Glomerular visceral epithelial cell (primary cell): ENCODE results near the gene TRPM3.

Experiments
- DNase-seq: peaks from one replicate; pipeline ENCODE4 v3.0.0-alpha.2; 2016; ENCODE audit errors: extremely low spot score

Gene TRPM3

DNA sequence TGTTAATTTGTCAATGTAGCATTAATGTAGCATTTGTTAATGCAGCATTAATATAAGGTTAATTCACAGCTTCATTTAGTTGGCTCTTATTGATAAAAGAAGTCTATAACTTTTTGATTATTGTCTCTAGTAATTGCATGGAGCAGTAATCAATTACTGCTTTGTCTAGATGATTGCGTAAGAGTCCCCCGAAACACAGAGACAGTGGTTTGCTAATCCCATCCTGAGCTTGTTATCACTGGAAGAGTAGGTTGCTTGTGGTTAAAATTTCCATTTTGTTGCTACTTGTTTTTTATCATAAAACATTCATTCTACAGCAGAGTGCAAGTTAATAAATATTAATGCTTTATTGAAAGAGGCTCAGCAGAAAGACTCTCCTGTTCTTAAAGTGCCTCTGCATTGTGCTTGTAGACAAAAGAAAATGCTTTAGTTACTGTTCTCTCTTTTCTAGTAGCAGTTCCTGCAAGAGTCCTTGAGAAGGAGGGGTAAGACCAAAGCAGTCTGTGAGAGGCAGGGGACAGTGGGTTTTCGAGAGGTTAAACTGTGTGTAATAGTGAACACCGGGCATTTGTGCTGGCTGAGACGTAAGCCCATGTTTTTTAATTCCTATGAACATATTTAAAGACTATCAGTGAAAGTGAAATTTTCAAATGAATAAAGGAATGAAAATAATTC lies 291.7 kb downstream of the TRPM3 start:
- no peak for DNase-seq

DNA sequence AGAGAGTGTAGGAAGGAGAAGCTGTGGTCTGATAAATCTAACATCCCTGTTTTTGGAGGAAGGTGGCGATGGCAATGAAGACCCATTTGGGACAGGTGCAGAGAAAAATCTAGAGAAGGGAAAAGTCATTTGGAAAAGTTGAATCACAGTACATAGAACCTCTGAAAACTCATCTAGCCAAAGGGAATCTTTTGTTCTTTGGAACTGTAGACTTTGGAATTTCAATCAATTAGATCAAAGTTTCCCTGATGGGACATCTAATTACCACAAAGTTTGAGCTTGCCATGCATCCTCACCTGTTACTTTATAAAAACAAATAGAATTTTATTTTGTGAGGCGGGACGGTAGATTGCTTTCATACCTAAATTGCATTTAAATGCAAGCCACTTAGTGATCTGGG lies 294.9 kb downstream of the TRPM3 start:
- DNase-seq = no peak

DNA sequence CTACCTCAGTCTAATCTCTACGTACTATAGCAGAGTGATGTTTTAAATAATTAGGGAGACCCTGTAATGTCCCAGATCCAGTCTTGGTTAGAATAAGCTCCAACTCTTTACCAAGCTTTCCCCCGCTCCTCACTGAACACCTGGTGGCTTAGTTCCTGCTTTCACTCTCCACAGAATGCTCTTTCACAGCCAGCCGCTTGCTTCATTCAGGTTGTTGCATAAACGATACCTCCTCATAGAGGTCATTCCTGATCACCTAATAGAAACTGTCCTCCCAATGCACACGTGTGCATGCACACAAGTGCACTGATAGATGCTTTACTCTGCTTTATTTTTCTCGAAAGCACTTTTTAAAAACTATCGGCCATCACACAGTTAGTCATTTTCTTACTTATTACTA lies 298.1 kb downstream of the TRPM3 start:
- DNase-seq = no peak

DNA sequence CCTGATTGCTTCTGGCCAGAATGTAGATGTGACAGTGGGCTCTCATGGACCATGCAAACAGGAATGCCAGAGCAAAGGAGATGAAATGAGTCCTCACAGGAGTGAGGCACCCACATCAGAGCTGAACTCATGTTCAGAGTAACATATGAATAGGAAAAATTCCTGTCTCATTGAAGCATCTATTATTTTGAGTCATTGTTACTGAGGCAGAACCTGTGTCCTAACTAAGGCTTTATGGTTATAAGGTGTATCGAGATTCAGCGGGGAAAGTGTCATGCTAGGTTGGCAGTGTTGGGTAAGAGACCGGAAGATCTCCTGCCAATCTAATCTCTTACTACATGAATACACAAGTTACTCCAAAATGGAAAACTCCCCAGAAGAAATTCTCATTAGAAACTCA lies 304.1 kb downstream of the TRPM3 start:
- no peak for DNase-seq

DNA sequence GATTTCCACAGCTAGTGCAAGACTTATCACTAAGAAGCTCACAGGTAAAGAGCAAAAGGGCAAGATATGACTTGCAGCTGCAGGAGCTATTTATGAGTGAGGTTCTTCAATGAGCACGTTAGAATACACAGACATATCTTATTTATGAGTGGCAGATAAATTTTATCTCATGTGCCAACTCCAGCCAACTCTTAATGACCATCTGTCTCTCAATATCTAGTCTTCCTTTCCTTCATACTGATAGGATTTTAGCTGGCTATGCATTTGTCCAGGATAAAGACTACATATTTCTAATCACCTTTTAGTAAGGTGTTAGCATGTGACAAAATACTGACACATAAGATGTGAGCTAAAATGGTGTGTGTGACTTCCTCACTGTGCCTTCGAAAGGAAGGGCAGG lies 304.5 kb downstream of the TRPM3 start:
- DNase-seq = no peak

DNA sequence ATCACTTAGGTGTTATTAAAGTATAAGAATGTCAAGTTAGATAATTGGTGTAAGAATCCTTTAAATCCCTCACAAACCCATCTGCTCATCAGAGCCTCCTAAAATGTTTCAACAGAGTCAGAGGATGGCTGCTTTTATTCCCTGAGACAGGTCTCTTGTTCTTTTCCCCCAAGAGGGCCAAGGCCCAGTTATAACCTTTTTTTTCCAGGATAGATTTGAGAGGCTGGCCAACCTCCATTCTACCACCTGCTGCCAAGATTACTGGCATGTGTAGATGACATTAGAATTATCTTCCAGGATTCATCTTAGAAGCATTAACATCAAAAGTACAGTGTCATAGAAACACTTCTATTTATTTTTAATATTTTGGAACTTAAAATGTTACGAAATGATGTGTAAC lies 305.1 kb downstream of the TRPM3 start:
- no peak for DNase-seq

DNA sequence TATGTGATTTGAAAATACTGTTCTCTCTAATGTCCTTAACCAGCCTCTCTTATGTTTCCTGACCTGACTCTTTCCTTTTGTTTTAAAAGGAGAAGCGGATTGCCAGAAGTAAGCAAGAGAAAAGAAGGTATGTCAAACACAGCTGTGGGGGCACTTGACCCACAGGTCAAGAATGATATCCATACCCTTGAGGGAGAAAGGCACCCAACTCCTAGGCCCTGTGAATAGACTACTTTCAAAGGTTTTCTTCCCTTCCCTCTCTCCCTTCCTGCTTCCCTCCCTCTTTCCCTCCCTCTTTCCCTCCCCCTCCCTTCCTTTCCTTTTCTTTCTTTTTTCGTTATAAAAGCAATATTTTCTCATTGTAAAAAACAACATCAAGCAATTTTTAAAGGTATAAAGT lies 306.8 kb downstream of the TRPM3 start:
- DNase-seq = no peak

DNA sequence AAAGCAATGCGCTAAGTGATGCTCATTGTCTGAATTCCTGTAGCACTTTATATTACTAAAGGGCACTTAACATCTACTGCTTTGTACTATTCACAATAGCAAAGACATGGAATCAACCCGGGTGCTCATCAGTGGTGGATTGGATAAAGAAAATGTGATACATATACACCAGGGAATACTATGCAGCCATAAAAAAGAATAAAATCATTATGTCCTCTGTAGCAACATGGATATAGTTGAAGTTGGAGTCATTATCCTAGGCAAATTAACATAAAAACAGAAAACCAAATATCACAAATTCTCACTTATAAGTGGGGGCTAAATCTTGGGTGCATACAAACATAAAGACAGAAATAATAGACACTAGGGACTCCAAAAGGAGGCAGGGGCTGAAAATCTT lies 308.3 kb downstream of the TRPM3 start:
- DNase-seq = no peak

DNA sequence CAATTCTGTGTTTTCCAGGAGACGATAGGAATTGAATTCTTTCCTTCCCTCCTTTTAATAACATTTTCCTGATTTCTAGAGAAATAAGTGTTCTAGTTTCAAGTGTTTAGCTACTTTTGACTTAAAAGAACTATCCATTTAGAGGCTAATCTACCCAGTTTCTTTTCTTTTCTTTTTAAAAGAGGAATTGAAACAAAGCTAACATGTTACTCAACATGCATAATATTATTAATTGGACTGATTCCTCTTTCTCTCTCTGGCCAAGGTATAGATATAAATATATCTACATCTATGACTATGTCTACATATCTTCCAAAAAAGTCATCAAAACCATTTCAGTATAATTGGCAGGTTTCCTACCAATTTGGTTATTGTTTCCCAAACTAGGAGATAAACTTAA lies 309.8 kb downstream of the TRPM3 start:
- DNase-seq = no peak

DNA sequence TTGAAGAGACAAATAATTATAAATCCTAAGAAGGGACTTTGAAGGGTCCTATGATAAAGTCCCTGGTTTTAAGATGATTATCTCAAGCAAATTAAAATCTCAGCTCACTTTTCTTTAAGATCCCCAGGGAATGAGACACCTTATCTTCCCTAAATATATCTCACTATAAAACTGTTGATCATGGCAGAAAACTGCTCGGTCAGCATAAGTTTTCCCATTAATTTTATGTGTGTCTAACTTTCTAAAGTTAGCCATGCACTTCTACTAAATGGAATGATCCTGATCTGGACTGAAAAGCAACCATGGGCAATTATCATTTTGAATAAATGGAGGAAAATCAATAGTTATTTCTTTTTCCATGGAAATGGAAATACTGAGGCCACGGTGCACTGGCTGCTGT lies 314.5 kb downstream of the TRPM3 start:
- no peak for DNase-seq

DNA sequence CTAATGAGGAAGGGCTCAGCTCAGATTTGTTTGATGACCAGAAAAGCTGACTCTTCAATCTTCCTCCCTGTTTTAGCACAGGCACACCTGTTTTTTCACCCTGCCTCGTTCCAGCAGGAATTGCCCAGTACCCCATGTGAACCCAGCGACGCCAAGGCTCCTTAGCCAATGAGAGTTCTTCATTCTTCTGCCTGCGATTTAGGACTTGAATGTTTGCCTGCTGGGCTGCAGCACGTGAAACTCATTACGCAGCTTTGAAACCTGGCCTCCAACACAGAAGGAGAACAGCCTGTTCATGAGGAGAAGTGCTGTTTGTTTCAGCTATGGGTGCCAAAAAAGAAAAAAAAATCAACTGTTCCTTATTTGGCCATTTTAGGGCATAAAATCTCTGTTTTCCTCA lies 315.5 kb downstream of the TRPM3 start:
- no peak for DNase-seq

DNA sequence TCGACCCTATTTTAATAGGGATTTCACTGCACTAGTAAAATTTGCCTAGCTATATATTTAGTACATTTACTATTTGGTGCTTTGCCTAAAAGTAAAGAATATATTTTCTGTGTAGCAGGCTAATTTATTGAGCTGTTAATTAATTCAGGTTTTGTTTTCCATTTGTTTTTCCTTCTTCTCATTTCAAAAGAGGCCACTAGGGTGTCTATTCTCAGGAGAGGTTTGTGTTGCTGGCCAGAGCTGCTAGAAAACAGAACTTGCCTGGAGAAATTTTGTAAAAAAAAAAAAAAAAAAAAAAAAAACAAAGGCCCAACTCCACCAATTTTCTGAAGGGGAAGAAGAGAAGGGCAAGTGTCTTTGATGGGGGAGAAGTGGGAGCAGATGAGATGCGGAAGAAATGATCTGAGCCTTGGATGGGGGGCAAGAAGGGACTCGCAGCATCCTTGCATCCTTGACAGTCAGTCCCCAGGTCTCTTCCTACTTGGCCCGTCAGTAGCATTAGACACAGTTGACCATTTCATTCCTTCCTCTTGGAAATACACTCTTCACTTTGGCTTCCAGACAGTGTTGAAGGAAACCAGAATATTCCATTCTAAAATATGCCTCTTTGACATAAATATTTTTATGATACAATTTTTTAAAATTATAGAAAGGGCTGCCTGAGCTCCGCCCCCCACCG lies 318.5 kb downstream of the TRPM3 start:
- DNase-seq = no peak

DNA sequence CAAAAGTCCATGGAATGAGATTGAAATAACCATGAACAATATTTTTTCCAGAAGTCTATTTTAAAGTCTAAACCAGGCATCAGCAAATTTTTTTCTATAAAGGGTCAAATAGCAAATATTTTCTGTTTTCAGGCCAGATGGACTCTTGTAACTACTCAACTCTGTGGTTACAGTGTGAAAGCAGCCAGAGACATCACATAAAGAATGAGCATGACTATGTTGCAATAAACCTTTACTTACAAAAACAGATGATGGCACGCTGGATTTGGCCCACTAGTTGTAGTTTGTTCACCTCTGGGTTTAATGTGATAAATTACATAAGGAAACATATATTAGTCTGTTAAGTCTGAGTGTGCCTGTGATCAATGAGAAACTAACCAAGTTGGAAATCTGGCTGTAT lies 319.2 kb downstream of the TRPM3 start:
- DNase-seq = no peak

DNA sequence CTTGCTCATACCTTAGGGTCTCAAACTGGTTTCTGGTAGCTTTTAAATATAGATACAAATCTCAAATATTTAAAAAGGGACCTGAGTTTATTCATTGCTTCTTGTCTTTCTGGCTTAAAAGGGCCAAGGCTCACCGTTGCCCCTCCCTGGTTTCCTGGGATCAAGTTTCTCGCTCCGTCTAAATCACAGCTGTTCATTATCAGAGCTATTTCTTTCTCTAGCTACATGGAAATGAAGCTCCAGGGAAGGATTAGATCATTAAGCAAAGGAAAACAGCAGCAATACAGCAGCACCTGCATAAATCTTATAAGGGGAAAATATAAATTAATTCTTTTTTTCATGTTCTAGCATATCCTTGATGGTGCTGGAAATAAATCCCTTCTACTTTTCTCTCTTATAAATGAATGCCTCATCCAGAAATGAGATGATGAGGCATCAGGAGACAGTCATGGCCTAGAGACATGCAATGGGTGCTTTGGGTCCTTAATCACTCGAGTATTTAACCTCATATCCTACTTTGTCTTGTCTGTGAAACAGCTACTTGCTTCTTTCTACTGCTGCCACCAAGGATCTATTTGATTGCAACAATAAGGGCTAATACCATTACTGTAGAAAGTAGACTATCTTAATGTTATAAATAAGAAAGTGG lies 320.1 kb downstream of the TRPM3 start:
- DNase-seq = no peak

DNA sequence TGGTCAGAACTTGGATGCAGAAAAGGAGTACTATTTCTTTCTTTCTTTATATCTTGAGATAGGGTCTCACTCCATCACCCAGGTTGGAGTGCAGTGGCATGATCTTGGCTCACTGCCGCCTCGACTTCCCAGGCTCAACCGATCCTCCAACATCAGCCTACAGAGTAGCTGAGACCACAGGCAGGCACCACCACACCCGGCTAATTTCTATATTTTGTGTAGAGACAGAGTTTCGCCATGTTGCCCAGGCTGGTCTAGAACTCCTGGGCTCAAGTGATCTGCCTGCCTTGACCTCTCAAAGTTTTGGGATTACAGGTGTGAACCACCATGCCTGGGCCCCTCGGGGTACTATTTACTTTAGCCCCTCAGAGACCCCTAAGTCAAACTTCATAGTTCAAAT lies 323.4 kb downstream of the TRPM3 start:
- no peak for DNase-seq

DNA sequence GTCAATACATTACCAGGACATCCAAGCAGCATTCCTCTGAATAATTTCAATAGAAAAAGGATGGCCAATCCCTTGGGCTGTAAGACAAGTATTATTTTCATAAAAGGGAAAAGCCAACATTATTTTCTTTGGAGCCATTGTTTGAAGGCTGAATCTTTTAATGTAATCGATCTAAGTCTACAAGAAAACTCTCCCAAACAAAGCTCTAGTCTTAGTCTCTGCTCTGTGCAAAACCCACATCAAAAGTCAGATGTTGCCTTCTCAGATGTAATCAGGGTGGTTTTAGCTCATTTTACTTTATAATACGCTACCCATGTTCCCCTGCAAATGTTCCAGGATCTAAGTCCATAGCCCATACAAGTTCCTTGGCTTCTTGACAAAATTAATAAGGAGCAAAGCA lies 325.6 kb downstream of the TRPM3 start:
- no peak for DNase-seq

DNA sequence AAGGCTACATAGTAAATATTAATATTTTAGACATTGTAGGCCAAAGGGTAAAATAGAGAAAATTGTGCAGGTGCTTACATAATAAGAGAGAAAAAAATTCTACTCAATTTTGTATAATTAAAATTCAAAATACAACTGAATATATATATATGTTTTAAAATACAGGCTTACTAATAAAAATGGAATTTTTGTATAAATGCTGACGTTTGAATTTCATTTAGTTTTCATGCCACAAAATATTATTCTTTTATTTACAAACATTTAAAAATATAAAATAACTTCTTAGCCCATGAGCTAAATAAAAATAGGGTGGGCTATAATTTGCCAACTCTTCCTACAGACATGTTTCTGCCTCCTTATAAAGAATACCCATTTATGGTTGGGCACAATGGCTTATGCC lies 328.6 kb downstream of the TRPM3 start:
- no peak for DNase-seq

DNA sequence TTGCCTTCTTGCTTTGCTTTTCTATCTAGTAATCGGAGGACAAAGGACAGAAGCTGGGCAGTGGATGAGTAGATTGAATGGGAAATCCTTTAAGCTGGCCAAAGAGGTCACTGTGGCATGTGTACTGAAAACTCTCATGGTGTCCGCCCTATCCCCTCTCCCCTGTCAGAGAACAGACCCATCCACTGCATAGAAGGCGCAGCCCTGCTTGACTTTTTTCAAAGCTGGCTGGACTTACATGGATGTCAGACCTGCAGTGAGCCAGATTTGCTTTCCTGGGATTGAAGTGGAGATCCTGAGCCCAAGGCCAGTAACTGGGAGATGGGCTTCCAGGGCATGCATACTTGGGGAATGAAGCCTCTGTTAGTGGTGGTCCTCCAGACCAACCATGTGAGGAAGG lies 329.5 kb downstream of the TRPM3 start:
- DNase-seq = no peak

DNA sequence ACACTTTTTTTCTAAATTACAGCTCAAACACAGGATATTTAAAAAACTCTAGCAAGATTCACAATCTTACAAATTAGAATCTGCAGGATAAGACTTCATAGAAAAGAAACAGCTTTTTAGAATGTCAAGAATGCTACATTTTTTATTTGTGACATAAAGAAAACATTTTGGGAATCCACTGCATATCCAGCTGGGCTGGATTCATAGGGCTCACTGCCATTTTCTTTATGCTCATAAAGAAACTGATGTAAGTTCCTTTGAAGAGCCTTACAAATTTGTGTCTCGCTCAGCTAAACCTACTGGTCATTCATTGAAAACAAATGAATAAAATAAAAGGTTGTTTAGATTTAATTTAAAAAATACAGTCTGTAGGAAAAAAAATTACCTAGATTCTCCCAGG lies 332.3 kb downstream of the TRPM3 start:
- no peak for DNase-seq

DNA sequence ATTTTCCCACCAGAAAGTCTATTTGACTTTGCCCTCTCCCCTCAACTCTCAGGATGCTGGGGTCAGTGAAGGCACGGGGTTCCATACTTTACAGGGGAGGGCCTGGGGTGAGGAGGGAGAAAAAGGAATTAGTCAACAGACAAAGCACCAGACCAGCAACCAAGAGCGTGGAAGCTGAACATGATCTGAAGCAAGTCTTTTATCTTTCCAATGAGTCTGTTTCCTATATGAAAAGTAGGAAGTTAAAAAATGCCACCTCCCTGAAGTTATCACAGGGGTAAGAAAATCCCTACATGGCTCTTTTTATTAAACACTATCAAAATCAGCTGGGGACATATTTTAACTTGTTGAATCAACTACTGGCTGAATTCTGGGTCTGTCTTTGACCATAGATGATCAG lies 337.0 kb downstream of the TRPM3 start:
- no peak for DNase-seq

DNA sequence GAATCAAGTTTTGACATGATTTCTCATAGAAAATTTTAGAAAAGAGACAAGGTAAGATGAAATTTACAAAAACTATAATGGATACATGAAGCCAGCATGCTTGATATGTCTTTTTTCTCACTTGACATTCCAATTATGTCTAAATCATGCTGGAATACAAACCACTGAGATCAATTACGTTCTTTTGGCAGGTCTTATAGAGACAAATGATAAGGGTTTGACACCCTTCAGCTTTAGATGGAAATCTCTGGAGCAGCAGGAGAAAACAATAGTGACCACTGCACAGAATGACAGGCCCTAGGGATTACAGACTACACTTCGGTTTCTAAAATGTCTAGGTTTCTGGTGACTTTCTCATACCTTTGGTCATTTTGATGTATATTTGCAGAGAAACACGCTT lies 342.9 kb downstream of the TRPM3 start:
- DNase-seq = no peak

DNA sequence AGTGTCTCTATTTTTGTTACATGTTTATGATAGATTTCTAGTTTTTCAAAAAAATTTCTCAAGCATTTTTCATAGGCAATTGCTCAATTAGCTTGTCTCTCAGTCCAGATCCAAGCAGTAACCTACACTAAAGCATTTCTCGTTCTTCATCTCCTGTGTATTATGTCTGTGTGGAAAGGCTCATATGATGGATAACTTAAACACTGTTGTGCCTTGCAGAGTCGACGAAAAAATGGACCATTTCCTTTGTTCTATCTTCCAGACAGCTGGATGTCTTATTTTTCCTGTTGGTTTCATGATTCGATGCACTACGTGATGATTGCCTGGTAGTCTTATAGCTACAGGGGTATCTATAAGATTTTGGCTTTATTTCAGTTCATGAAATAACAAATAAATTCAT lies 347.8 kb downstream of the TRPM3 start:
- DNase-seq = no peak

DNA sequence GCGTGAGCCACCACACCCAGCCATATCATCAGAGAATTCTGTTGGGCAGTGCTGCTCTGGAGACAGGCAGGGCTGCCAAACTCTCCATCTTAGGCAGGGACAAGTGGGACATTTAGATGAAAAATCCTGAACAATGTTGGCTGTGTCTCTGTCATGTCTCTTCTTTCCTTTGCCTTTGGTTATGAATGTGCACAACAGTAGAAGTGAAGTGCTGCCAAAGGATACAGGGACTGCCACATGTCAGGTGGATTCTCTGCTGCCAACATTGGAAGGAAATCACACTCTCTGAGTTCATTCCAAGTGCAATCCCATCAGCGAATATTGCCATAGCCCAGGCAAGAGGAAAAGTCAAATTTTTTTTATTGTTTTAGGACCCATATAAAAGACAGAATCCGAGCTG lies 348.8 kb downstream of the TRPM3 start:
- DNase-seq = no peak

DNA sequence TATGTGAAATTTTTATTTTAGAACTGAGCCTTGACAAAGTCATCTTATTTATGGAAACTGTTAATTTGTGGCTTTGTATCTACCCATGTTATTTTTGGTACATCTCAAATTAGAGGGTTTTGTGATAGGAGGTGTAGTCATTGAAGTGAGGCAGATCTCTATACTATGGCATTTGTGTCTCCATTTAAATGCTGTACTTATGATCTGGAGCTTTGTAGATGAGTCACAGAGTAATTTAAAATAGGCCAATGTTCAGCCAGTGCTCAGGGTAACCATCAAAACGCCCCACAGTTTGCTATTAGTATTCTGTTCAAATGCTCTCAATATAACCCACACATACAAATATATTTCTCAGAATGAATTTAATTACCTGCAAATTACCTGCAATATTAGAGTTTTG lies 355.5 kb downstream of the TRPM3 start:
- no peak for DNase-seq
